BLaER1 treated with 17β-estradiol and CSF1 and Interleukin-3, amounts not matched to agents 10 nM and 100 nM (cell line): ENCODE results near the gene PCSK6.
"Not testable (repeated sequence)": the region's sequence is repeated elsewhere in the genome, so short reads cannot be mapped to it uniquely, and the experiment has no call there.

Experiments
- H3K27ac ChIP-seq, 11 experiments: shearing (Covaris generic); formaldehyde crosslinking; 2 replicates each; pipeline ENCODE4 v1.8.1; 2022
- H3K27me3 ChIP-seq, 11 experiments: shearing (Covaris generic); formaldehyde crosslinking; 2 replicates each; pipeline ENCODE4 v1.8.1; 2022
- H3K36me3 ChIP-seq, 11 experiments: shearing (Covaris generic); formaldehyde crosslinking; 2 replicates each; pipeline ENCODE4 v1.8.1; 2022
- H3K4me1 ChIP-seq, 10 experiments: shearing (Covaris generic); formaldehyde crosslinking; 2 replicates each; pipeline ENCODE4 v1.8.1; 2022
- H3K4me2 ChIP-seq, 11 experiments: shearing (Covaris generic); formaldehyde crosslinking; 2 replicates each; pipeline ENCODE4 v1.8.1; 2022
- H3K4me3 ChIP-seq, 10 experiments: shearing (Covaris generic); formaldehyde crosslinking; 2 replicates each; pipeline ENCODE4 v1.8.1; 2022
- H3K9ac ChIP-seq, 11 experiments: shearing (Covaris generic); formaldehyde crosslinking; 2 replicates each; pipeline ENCODE4 v1.8.1; 2022
- H3K9me3 ChIP-seq, 11 experiments: shearing (Covaris generic); formaldehyde crosslinking; replicated peaks in 1 of 11; 2 replicates each; pipeline ENCODE4 v1.8.1; 2022
- H4K20me1 ChIP-seq, 11 experiments: shearing (Covaris generic); formaldehyde crosslinking; 2 replicates each; pipeline ENCODE4 v1.8.1; 2022
- Cebpa-rat ChIP-seq, 11 experiments: shearing (Covaris generic); IDR thresholded peaks; 2 replicates each; pipeline ENCODE4 v1.8.1; 2022

Gene PCSK6

DNA sequence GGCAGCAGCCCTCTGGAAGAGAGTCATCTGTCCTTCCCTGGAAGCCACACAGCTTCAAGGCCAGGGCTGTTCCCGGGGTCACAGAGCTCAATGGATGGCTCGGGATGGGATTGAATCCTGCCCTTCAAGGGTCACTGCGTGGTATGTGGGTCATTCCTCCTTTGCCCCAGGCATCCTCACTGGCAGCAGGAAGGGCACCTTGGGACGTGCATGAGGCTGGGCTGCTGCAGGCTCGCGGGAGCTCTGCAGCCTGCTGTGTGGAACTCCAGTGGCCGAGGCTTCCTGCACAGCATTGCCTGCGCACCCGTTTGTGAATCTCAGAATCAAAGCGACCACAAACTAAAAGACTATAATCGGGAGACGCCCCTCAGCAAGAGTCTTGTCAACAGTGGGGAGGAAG, 60.7 kb downstream of the PCSK6 start:
- Histone ChIP-seq H3K4me3 (no peak overlapping the region), H3K9ac (no peak overlapping the region), H4K20me1 (no peaks in the 10 kb centered on the region; a peak in 1 of 22 replicates), H3K4me1 (0 out of 20 replicates have a peak, but pooled peaks cover 0 to 5% (median 0%) of the 10 kb centered on the region in 10 experiments), H3K27ac (no peak overlapping the region), H3K9me3 (no peaks in the 10 kb centered on the region), H3K4me2 (peak overlapping the region in 2 of 11 experiments; percentile 4 to 5; a peak in 1 of 22 replicates), H3K36me3 (peaks cover 0 to 4% (median 0%) of the 10 kb centered on the region in 11 experiments; a peak in 1 of 22 replicates), H3K27me3 (no peaks in the 10 kb centered on the region)
- TF ChIP-seq Cebpa-rat (IDR thresholded peaks at IDR 0.05) = no peak

DNA sequence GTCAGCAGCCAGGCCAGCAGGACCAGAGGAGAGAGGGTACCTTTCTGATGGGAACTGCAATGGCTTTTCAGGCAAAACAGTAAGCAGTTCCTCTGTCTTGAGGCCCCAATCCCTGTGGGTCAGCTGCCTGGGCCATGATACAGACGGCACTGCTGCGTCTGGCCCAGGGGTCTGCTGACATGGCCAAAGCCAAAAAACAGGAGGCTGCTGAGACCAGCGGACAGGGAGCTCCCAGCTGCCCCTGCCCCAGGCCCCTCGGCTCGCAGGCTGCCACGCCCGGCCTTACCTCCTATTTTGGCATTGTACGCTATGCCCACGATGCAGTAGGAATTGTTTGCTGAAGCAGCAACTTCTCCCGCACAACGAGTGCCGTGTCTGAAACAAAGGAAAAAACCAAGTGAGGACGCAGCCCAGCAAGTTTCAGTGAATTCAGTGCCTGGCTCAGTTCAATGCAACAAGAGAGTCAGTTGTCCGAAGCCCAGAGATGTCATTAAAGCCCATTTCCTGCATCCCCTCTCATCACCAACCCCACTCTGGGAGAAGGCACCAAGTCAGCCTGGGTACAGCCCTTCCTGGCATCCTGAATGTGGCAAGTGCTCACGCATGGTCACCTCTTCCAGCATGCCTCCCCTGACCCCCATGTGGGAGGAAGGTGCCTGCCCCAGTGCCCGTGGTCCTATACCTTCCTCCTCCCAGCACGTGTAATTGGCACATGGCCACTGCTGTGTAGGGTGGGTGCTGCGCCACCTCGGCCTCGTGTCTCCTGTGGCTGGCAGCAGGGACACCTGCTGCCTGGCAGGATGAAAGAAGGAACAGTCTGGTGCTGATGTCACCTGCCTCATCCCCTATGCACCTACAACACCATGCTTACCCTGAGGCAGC, 61.7 kb downstream of the PCSK6 start:
- TF ChIP-seq Cebpa-rat (IDR thresholded peaks at IDR 0.05) = no peak
- H3K27me3 ChIP-seq = no peaks in the 10 kb centered on the region
- no peak overlapping the region for H3K4me2 ChIP-seq
- H4K20me1 ChIP-seq = no peaks in the 10 kb centered on the region; a peak in 1 of 22 replicates
- H3K4me1 ChIP-seq = 0 out of 20 replicates have a peak, but pooled peaks cover 0 to 5% (median 0%) of the 10 kb centered on the region in 10 experiments
- H3K36me3 ChIP-seq = peaks cover 0 to 4% (median 0%) of the 10 kb centered on the region in 11 experiments; a peak in 1 of 22 replicates
- no peak overlapping the region for H3K9ac ChIP-seq
- no peak overlapping the region for H3K4me3 ChIP-seq
- peaks cover 0 to 6% (median 2%) of the 10 kb centered on the region in 11 experiments; a peak in 3 of 22 replicates for H3K9me3 ChIP-seq
- no peak overlapping the region for H3K27ac ChIP-seq

DNA sequence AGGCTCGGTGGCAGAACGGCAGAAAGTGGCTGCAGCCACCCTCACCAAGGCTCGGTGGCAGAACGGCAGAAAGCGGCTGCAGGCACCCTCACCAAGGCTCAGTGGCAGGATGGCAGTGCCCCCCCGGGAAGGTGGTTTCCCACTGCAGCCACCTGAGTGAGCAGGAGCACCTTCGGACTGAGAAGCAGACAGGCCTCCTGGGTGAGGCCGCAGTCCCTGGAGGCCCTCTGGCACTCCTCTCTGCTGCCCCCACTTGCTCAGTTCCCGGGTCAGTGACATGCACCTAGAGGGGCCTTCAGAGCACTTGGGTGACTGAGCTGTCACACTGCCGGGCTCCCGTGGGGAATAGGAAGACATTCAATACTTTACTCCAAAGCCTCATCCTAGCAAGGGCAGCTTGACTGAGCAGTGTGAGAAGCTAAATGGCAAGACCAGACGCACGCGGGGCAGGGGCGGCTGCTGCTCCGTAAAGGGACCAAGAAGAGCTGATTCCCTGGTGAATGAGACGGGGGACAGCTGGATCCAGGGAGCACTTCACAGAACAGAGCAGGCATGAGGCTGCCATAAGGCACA, 62.7 kb downstream of the PCSK6 start:
- TF ChIP-seq Cebpa-rat (IDR thresholded peaks at IDR 0.05) = no peak
- Histone ChIP-seq H3K4me2 (no peak overlapping the region), H3K9me3 (peaks cover 6 to 15% (median 10%) of the 10 kb centered on the region in 11 experiments; a peak in 15 of 22 replicates), H3K36me3 (peaks cover 0 to 7% (median 0%) of the 10 kb centered on the region in 11 experiments; a peak in 2 of 22 replicates), H3K4me3 (no peak overlapping the region), H3K27ac (no peak overlapping the region), H3K4me1 (0 out of 20 replicates have a peak, but pooled peaks cover 0 to 5% (median 0%) of the 10 kb centered on the region in 10 experiments), H4K20me1 (no peaks in the 10 kb centered on the region; a peak in 1 of 22 replicates), H3K9ac (no peak overlapping the region), H3K27me3 (no peaks in the 10 kb centered on the region)

DNA sequence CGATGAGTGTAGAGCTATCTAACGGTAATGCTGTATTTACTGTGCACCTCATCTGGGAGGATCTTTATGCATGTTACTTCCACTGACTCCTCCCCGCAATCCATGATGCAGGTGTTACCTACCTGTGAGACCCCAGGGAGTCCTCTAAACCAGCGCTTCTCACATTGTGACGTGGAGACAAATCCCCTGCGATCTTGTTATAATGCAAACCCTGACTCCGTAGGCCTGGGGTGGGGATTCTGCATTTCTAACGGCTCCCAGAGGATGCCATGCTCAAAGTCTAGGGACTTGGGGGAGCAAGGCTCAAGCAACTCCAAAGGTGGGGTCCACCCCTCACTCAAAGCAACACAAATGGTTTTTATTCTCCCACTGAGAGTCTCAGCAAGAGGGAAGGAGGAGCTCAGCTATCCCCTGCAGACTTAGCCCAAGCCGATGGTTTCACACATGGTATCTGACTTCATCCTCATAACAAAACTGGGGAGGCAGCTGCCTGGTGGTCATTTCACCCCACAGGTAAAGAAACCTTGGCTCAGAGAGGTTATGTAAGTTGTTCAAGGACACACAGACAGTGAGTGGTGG, 63.6 kb downstream of the PCSK6 start:
- Histone ChIP-seq H3K27me3 (no peaks in the 10 kb centered on the region), H4K20me1 (no peaks in the 10 kb centered on the region; a peak in 1 of 22 replicates), H3K4me2 (no peak overlapping the region), H3K36me3 (peaks cover 0 to 7% (median 0%) of the 10 kb centered on the region in 11 experiments; a peak in 2 of 22 replicates), H3K4me1 (0 out of 20 replicates have a peak, but pooled peaks cover 0 to 5% (median 0%) of the 10 kb centered on the region in 10 experiments), H3K9me3 (peaks cover 6 to 15% (median 10%) of the 10 kb centered on the region in 11 experiments; a peak in 15 of 22 replicates), H3K9ac (no peak overlapping the region), H3K4me3 (no peak overlapping the region), H3K27ac (no peak overlapping the region)
- no peak for TF ChIP-seq Cebpa-rat (IDR thresholded peaks at IDR 0.05)

DNA sequence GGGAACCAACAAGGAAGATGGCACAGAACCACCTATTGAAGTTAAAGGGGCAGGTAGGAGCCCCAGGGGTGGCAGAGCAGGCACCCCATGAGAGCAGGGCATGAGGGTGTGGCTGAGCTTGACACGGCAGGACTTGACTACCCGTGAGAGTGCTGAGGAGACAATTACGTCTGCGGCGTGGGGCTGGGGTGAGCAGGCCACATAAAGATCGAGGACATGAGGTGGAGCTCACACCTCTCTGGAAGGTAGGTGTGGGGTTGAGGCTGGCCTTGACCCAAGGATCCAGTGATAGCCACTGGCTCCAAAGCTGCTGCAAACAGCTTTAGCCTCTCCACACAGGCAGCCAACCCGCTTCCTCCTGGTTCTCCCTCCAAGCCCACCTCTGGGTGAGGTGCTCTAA, 64.5 kb downstream of the PCSK6 start:
- H3K27ac ChIP-seq = no peak overlapping the region
- 0 out of 20 replicates have a peak, but pooled peaks cover 0 to 5% (median 0%) of the 10 kb centered on the region in 10 experiments for H3K4me1 ChIP-seq
- H3K9me3 ChIP-seq = peaks cover 6 to 15% (median 10%) of the 10 kb centered on the region in 11 experiments; a peak in 15 of 22 replicates
- no peak for TF ChIP-seq Cebpa-rat (IDR thresholded peaks at IDR 0.05)
- no peak overlapping the region for H3K4me2 ChIP-seq
- peaks cover 0 to 7% (median 0%) of the 10 kb centered on the region in 11 experiments; a peak in 2 of 22 replicates for H3K36me3 ChIP-seq
- H3K9ac ChIP-seq = no peak overlapping the region
- no peak overlapping the region for H3K4me3 ChIP-seq
- H3K27me3 ChIP-seq = no peaks in the 10 kb centered on the region
- H4K20me1 ChIP-seq = no peaks in the 10 kb centered on the region; a peak in 1 of 22 replicates

DNA sequence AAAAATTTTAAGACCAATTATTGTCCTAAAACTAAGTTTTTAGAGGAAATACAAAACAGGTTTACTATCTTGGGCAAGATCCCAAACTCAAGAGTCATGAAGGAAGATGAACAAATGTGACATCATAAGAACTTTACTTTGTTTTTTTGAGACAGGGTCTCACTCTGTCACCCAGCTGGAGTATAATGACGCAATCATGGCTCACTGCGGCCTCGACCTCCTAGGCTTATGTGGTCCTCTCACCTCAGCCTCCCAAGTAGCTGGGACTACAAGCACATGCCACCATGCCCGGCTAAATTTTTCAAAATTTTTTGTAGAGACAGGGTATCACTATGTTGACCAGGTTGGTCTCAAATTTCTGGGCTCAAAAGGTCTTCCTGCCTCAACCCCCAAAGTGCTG, 69.3 kb downstream of the PCSK6 start:
- peak in 2 of 11 experiments; percentile 17 to 75; a peak in 2 of 22 replicates for TF ChIP-seq Cebpa-rat (IDR thresholded peaks at IDR 0.05)
- peaks cover 0 to 13% (median 0%) of the 10 kb centered on the region in 10 experiments; a peak in 4 of 20 replicates for H3K4me1 ChIP-seq
- peaks cover 0 to 7% (median 0%) of the 10 kb centered on the region in 11 experiments; a peak in 1 of 22 replicates for H3K36me3 ChIP-seq
- no peak overlapping the region for H3K27ac ChIP-seq
- peaks cover 25 to 38% (median 30%) of the 10 kb centered on the region in 11 experiments for H3K9me3 ChIP-seq
- H4K20me1 ChIP-seq = no peaks in the 10 kb centered on the region
- no peaks in the 10 kb centered on the region for H3K27me3 ChIP-seq
- H3K4me2 ChIP-seq = no peak overlapping the region
- no peak overlapping the region for H3K4me3 ChIP-seq
- no peak overlapping the region for H3K9ac ChIP-seq

DNA sequence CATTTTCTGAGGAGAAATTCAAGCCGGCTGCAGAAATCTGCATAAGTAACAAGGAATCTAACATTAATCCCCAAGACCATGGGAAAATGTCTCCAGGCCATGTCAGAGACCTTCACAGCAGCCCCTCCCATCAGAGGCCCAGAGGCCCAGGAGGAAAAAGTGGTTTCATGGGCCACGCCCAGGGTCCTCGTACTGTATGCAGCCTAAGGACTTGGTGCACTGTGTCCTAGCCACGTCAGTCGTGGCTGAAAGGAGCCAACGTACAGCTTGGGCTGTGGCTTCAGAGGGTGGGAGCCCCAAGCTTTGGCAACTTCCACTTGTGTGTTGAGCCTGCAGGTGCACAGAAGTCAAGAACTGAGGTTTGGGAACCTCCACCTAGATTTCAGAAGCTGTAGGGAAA, 73.0 kb downstream of the PCSK6 start:
- not testable (repeated sequence) for H3K9ac ChIP-seq, H3K27me3 ChIP-seq, H4K20me1 ChIP-seq, H3K27ac ChIP-seq, H3K36me3 ChIP-seq
- Histone ChIP-seq H3K4me2 (peak overlapping the region in 4 of 11 experiments; percentile 1 to 28 (median 6); a peak in 4 of 22 replicates), H3K9me3 (peaks cover 17 to 27% (median 24%) of the 10 kb centered on the region in 11 experiments), H3K4me3 (peak overlapping the region in 1 of 10 experiments; percentile 35; a peak in 2 of 20 replicates), H3K4me1 (peaks cover 0 to 13% (median 0%) of the 10 kb centered on the region in 10 experiments; a peak in 4 of 20 replicates)

DNA sequence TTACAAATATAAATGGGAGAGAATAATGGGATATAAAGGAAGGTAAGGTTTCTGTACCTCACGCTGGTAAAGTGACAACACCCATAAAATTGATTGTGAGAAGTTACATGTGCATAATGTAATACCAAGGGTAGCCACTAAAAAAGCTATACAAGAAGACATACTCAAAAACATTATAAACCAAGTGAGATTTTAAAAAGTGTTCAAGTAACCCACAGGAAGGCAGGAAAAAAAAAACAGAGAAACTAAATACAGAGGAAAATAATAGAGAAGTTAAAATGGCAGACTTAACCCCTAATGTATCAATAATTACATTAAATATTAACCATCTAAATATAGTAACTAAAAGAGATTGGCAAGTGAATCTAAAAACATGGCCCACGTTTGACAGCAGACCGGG, 76.3 kb downstream of the PCSK6 start:
- Histone ChIP-seq H4K20me1 (no peaks in the 10 kb centered on the region), H3K4me1 (peaks cover 0 to 20% (median 6%) of the 10 kb centered on the region in 10 experiments; a peak in 18 of 20 replicates), H3K4me2 (no peak overlapping the region), H3K36me3 (0 out of 22 replicates have a peak, but pooled peaks cover 0 to 4% (median 0%) of the 10 kb centered on the region in 11 experiments), H3K9me3 (peaks cover 17 to 27% (median 24%) of the 10 kb centered on the region in 11 experiments), H3K27ac (no peak overlapping the region), H3K9ac (no peak overlapping the region), H3K27me3 (no peaks in the 10 kb centered on the region), H3K4me3 (no peak overlapping the region)
- no peak for TF ChIP-seq Cebpa-rat (IDR thresholded peaks at IDR 0.05)
